A673 (cell line): ENCODE data around the gene SCN3B. TPM values are rescaled to one million over a fixed set of nuclear protein-coding genes. Genes with fewer than 3 reads are reported as not detected.
"Not testable (repeated sequence)": the region's sequence is repeated elsewhere in the genome, so short reads cannot be mapped to it uniquely, and the experiment has no call there.

ENCODE experiments used
- BruUV-seq: library from RNA; stranded (reverse); fragments of 400-500 nt; replicated peaks from 2 replicates; lab custom pipeline; 2021; lab: Mats Ljungman, UMichigan
- CTCF ChIA-PET: fragments of 300-600 bp; sonication (Branson Sonifier 250); formaldehyde crosslinking; loops from one replicate; lab custom pipeline; 2022; ENCODE audit warnings: antibody characterized with exemption; lab: Charles Lee
- POLR2A ChIA-PET: fragments of 300-600 bp; sonication (Branson Sonifier 250); formaldehyde crosslinking; loops from one replicate; lab custom pipeline; 2022; ENCODE audit warnings: antibody characterized with exemption; ENCODE audit not compliant: low non-redundant PET; lab: Charles Lee
- DNase-seq: peaks from one replicate; pipeline ENCODE4 v3.0.0-alpha.2; 2015; ENCODE audit warnings: low spot score
- H3K27ac ChIP-seq: fragments of 200-600 bp; sonication (generic); 2 replicates; pipeline ENCODE4 v1.5.1; 2016; ENCODE audit warnings: mixed run types, low read depth, mild to moderate bottlenecking, mixed read lengths, antibody characterized with exemption, low read length; ENCODE audit not compliant: poor library complexity, severe bottlenecking
- H3K27me3 ChIP-seq: fragments of 200-600 bp; sonication (generic); replicated peaks from 2 replicates; pipeline ENCODE4 v1.6.1; 2017; ENCODE audit warnings: mixed run types, low read depth, mild to moderate bottlenecking, mixed read lengths, antibody characterized with exemption, low read length; ENCODE audit not compliant: insufficient read depth, poor library complexity
- H3K36me3 ChIP-seq: fragments of 200-600 bp; sonication (generic); 2 replicates; pipeline ENCODE4 v1.6.1; 2016; ENCODE audit warnings: mixed run types, mild to moderate bottlenecking, mixed read lengths, antibody characterized with exemption, low read length; ENCODE audit not compliant: insufficient read depth, poor library complexity, severe bottlenecking
- H3K4me1 ChIP-seq: fragments of 200-600 bp; sonication (generic); 2 replicates; pipeline ENCODE4 v1.6.1; 2017; ENCODE audit warnings: mixed run types, mild to moderate bottlenecking, mixed read lengths, antibody characterized with exemption, low read length; ENCODE audit not compliant: insufficient read depth, poor library complexity, severe bottlenecking
- H3K4me3 ChIP-seq: fragments of 200-600 bp; sonication (generic); 2 replicates; pipeline ENCODE4 v1.5.1; 2016; ENCODE audit warnings: low read depth, mixed run types, mild to moderate bottlenecking, mixed read lengths, low read length; ENCODE audit not compliant: poor library complexity, severe bottlenecking
- H3K9me3 ChIP-seq: fragments of 200-600 bp; sonication (generic); 2 replicates; pipeline ENCODE4 v1.6.1; 2016; ENCODE audit warnings: mixed run types, low read depth, mild to moderate bottlenecking, mixed read lengths, antibody characterized with exemption, low read length; ENCODE audit not compliant: poor library complexity, severe bottlenecking
- EZH2 ChIP-seq: fragments of 200-600 bp; sonication (generic); IDR thresholded peaks from 2 replicates; pipeline ENCODE4 v1.6.1; 2017; ENCODE audit warnings: borderline replicate concordance, low read depth, mild to moderate bottlenecking, mixed read lengths, antibody characterized with exemption, low read length; ENCODE audit not compliant: poor library complexity, severe bottlenecking
- intact Hi-C: fragments of 100-400 bp; cut with micrococcal nuclease; formaldehyde crosslinking; loops from one replicate; pipeline ENCODE4 v1.10.0; 2022; ENCODE audit not compliant: unreplicated experiment
- total RNA-seq: library from RNA; stranded (reverse); gene quantifications from 2 replicates; pipeline ENCODE4 v1.2.3, GENCODE V29; 2021
- TF ChIP-seq, protein P1 (sequence below): fragments of 300-800, 200-600 bp; sonication (generic); conservative IDR thresholded peaks from 2 replicates; pipeline ENCODE4 v1.5.1; 2017; ENCODE audit warnings: low read depth, mild to moderate bottlenecking, antibody characterized with exemption, low read length, moderate library complexity, mixed read lengths

SCN3B gene
- total RNA-seq, 1 experiment from 2014 or later: 0.13 TPM

DNA sequence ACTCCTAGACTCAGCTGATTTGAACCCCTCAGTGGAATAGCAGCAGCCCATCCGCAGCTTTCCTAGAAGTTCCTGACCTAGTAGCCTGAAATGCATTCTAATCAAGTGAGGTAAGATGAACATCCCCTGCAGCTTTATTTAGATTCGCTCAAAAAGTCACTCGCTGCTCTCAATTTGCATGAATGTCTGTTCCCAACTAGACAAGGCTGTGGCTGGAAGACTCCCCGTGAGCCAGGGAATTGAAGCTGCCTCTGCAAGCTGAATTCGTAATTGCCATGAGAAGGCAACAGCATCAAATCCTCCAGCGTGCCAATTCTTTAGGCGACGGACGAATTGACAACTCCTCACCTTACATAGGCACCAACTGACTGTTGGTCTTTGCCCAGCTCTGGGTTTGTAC lies 17.1 kb upstream of the SCN3B start:
- Histone ChIP-seq H3K36me3 (no peaks in the 10 kb centered on the region), H3K4me3 (no peak overlapping the region), H3K4me1 (no peaks in the 10 kb centered on the region), H3K9me3 (no peaks in the 10 kb centered on the region), H3K27me3 (peaks cover 4% of the 10 kb centered on the region), H3K27ac (no peak overlapping the region)
- BruUV-seq: no TSS peak
- intact Hi-C loops: no loop called here
- DNase-seq: no peak
- ChIA-PET CTCF (no interaction called here), POLR2A (no interaction called here)
- no peak for TF ChIP-seq EZH2
- TF ChIP-seq, protein P1, sequence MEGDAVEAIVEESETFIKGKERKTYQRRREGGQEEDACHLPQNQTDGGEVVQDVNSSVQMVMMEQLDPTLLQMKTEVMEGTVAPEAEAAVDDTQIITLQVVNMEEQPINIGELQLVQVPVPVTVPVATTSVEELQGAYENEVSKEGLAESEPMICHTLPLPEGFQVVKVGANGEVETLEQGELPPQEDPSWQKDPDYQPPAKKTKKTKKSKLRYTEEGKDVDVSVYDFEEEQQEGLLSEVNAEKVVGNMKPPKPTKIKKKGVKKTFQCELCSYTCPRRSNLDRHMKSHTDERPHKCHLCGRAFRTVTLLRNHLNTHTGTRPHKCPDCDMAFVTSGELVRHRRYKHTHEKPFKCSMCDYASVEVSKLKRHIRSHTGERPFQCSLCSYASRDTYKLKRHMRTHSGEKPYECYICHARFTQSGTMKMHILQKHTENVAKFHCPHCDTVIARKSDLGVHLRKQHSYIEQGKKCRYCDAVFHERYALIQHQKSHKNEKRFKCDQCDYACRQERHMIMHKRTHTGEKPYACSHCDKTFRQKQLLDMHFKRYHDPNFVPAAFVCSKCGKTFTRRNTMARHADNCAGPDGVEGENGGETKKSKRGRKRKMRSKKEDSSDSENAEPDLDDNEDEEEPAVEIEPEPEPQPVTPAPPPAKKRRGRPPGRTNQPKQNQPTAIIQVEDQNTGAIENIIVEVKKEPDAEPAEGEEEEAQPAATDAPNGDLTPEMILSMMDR: no peak

DNA sequence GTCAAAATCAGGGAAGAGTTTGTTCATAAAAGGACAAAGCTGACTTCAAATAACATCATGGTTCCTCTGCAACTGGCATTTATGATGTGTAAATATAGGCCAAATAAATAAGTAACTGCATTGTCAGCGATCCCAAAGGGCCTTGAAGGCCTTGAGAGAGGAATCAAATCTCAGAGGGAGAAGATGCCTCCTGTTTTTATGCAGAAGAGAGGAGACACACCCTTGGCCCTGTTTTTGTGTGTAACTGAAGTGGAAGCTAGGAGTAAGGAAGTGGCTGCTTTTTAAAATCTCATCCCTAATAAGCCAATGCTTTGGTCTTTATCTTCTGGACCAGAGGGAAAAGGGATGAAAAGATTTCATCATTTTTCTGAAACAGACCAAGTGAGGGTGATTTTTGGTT lies 15.7 kb upstream of the SCN3B start:
- H3K27me3 ChIP-seq: no peaks in the 10 kb centered on the region
- no peak overlapping the region for H3K4me3 ChIP-seq
- H3K9me3 ChIP-seq: no peaks in the 10 kb centered on the region
- no peaks in the 10 kb centered on the region for H3K36me3 ChIP-seq
- ChIA-PET CTCF (no interaction called here), POLR2A (no interaction called here)
- no peaks in the 10 kb centered on the region for H3K4me1 ChIP-seq
- DNase-seq: no peak
- no TSS peak for BruUV-seq
- no peak overlapping the region for H3K27ac ChIP-seq
- TF ChIP-seq, protein P1: no peak
- no peak for TF ChIP-seq EZH2
- intact Hi-C loops: no loop called here

DNA sequence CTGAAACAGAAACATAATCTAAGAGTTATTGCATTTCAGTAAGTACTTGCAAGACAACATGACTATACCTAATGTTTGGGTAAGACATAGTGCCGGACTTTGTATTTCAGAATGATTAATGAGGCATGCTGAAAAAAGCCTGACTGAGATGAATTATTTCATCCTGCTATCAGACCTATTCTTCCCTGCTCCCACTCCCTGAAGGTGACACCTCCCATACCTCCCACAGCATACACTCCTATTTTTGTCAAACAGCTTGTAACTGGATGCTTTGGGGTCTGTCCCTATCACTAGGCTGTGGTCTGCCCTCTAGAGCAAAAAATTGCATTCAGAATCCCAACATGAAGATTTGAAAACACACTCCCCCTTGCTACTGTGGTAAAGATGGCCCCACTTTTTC lies 10.9 kb upstream of the SCN3B start:
- ChIA-PET POLR2A (no interaction called here), CTCF (no interaction called here)
- Histone ChIP-seq H3K27me3 (no peaks in the 10 kb centered on the region), H3K4me3 (no peak overlapping the region), H3K27ac (no peak overlapping the region), H3K4me1 (no peaks in the 10 kb centered on the region), H3K9me3 (no peaks in the 10 kb centered on the region), H3K36me3 (no peaks in the 10 kb centered on the region)
- intact Hi-C loops: no loop called here
- DNase-seq: no peak
- BruUV-seq: no TSS peak
- TF ChIP-seq EZH2: no peak
- TF ChIP-seq, protein P1: no peak

DNA sequence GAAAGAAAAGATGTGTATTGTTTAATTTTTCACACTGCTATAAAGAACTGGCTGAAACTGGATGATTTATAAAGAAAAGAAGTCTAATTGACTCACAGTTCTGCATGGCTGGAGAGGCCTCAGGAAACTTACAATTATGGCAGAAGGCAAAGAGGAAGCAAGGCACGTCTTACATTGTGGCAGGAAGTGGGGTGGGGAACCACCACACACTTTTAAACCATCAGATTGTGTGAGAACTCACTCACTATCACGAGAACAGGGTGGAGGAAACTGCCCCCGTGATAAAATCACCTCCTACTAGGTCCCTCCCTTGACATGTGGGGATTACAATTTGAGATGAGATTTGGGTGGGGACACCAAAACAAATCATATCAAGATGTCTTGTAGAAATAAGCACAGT lies 5.5 kb upstream of the SCN3B start:
- H3K4me1 ChIP-seq, H3K9me3 ChIP-seq, H3K36me3 ChIP-seq, BruUV-seq, DNase-seq, H3K27me3 ChIP-seq, H3K27ac ChIP-seq, H3K4me3 ChIP-seq, POLR2A ChIA-PET, intact Hi-C loops: not testable (repeated sequence)
- CTCF ChIA-PET: interaction anchor here (1.1 kb wide), 1 partner anchor 51 kb away, joined by 3 read pairs; no protein-coding TSS in a partner anchor
